Spleen (tissue), 11 donors: ENCODE results near the gene MSANTD2. TPM values are rescaled to one million over a fixed set of nuclear protein-coding genes. Genes with fewer than 3 reads are reported as not detected.
A peak's percentile ranks its signal among the peaks of the same experiment; 100 is the strongest.

Experiments used
- DNase-seq: peaks from one replicate; pipeline ENCODE4 v3.0.0-alpha.2; 2020
- H3K27ac ChIP-seq, 8 donors: fragments of 200-600 bp; sonication (generic) in 7 of 8; 1 replicate in 4 of 8; 2 replicates in 4 of 8; pipeline versions ENCODE4 v1.5.0 to v1.8.0; 2016 to 2021; ENCODE audit warnings: inconsistent platforms in 4 of 8, mild to moderate bottlenecking in 4 of 8, moderate library complexity in 1 of 8
- H3K27me3 ChIP-seq, 7 donors: fragments of 200-600 bp; sonication (generic) in 6 of 7; replicated peaks in 1 of 7; 1 replicate in 4 of 7; 2 replicates in 3 of 7; pipeline versions ENCODE4 v1.5.0 to v1.8.0; 2016 to 2021; ENCODE audit warnings: inconsistent platforms in 3 of 7, mild to moderate bottlenecking in 1 of 7
- H3K36me3 ChIP-seq, 6 donors: fragments of 200-600 bp; sonication (generic) in 5 of 6; 1 replicate in 4 of 6; 2 replicates in 2 of 6; pipeline versions ENCODE4 v1.5.0 to v1.8.0; 2016 to 2021; ENCODE audit warnings: inconsistent platforms in 2 of 6
- H3K4me1 ChIP-seq, 6 donors: fragments of 200-600 bp; sonication (generic) in 5 of 6; 1 replicate in 3 of 6; 2 replicates in 3 of 6; pipeline versions ENCODE4 v1.5.0 to v1.8.0; 2016 to 2021; ENCODE audit warnings: inconsistent platforms in 3 of 6
- H3K4me3 ChIP-seq, 8 donors: fragments of 200-600 bp; sonication (generic) in 7 of 8; 1 replicate in 4 of 8; 2 replicates in 4 of 8; pipeline versions ENCODE4 v1.5.0 to v1.8.0; 2016 to 2021; ENCODE audit warnings: inconsistent platforms in 4 of 8, mild to moderate bottlenecking in 4 of 8, moderate library complexity in 2 of 8
- H3K9me3 ChIP-seq, 8 donors: fragments of 200-600 bp; sonication (generic) in 7 of 8; 1 replicate in 4 of 8; 2 replicates in 4 of 8; pipeline versions ENCODE4 v1.5.0 to v1.8.0; 2016 to 2021; ENCODE audit warnings: inconsistent platforms in 4 of 8
- POLR2A ChIP-seq, 3 donors: fragments of 450-650 bp; IDR thresholded peaks; one replicate each; pipeline ENCODE4 v1.5.1; 2017; ENCODE audit warnings: antibody characterized with exemption in 3 of 3, mild to moderate bottlenecking in 1 of 3
- POLR2AphosphoS5 ChIP-seq, 3 donors: sonication (generic); formaldehyde crosslinking; IDR thresholded peaks; one replicate each; pipeline ENCODE4 v1.5.1; 2017; ENCODE audit warnings: antibody characterized with exemption in 3 of 3
- WGBS, 5 donors: extraction: QIAGEN DNeasy Blood & Tissue Kit in 3 of 5; methylation state at CpG; one replicate each; pipeline versions ENCODE4 v1.1.5 to v1.1.7; 2013 to 2018; 5-methylcytosine and 5-hydroxymethylcytosine counted together
- intact Hi-C: fragments of 100-400 bp; cut with DNase I; formaldehyde crosslinking; loops from one replicate; pipeline ENCODE4 v1.15.0; 2023; ENCODE audit warnings: low total_unique reads
- polyA plus RNA-seq, 3 donors: library from polyadenylated mRNA; stranded (reverse); fragments of 200-250 nt; gene quantifications; one replicate each; pipeline ENCODE4 v1.2.1, GENCODE V29; 2013
- total RNA-seq, 7 donors: library from RNA; depleted of rRNA in 3 of 7; stranded (reverse); fragments of >200 nt in 3 of 7; fragmentation: NEBNext Ultra II Directional in 4 of 7; extraction: Animal tissue kit (Norgen Biotek cat#: 25700) in 4 of 7; gene quantifications; one replicate each; pipeline versions ENCODE4 v1.1.0 to v1.2.1, GENCODE V29; 2016 to 2021
- TF ChIP-seq, protein P1 (sequence below), 11 experiments: fragments of 200-600 bp in 7 of 11; fragments of 450-650 bp in 4 of 11; sonication (generic) in 4 of 11; IDR thresholded peaks in 8 of 11; conservative IDR thresholded peaks in 3 of 11; 1 replicate in 7 of 11; 2 replicates in 4 of 11; pipeline versions ENCODE4 v1.4.0 to v1.8.0; 2016 to 2021; ENCODE audit warnings: antibody characterized with exemption in 11 of 11, inconsistent platforms in 4 of 11, mild to moderate bottlenecking in 1 of 11
- donor health status: healthy with polysubstance abuse.
- donor health status: DM: no; HTN: no; CAD: no; lungs with moderate emphysema.
- donor health status: DM: no; HTN: no; CAD: no.
- donor health status: Bipolar disorder and iron deficiency.
- donor health status: healthy.
- donor health status: DM: no; HTN: no; CAD: no.
- donor health status: DM: yes; HTN: yes; CAD: no.

The MSANTD2 gene
- total and polyA plus RNA-seq, 10 donors = 9.5 to 25.8 (median 18.8) TPM

DNA sequence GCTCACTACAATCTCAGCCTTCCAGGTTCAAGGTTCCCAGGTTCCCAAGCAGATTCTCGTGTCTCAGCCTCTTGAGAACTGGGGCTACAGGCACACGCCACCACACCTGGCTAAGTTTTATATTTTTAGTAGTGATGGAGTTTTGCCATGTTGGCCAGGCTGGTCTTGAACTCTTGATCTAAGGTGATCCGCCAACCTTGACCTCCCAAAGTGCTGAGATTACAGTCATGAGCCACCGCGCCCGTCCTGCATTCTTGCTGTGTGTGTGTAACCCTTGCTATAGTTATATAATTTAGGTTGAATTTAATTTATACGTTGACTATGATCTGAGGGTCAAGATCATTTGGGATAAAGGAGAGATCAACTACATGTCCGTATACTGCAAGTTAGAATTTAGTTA is 35.7 kb upstream of the MSANTD2 start:
- Histone ChIP-seq H3K36me3 (no peaks in the 10 kb centered on the region), H3K27ac (peak overlapping the region in 1 of 8 donors; percentile 64), H3K9me3 (no peaks in the 10 kb centered on the region), H3K4me1 (peaks cover 11 to 33% (median 25%) of the 10 kb centered on the region in 6 donors), H3K4me3 (peak overlapping the region in 2 of 8 donors; percentile 38 to 62), H3K27me3 (peaks cover 11 to 58% (median 33%) of the 10 kb centered on the region in 7 donors)
- TF ChIP-seq, protein P1, sequence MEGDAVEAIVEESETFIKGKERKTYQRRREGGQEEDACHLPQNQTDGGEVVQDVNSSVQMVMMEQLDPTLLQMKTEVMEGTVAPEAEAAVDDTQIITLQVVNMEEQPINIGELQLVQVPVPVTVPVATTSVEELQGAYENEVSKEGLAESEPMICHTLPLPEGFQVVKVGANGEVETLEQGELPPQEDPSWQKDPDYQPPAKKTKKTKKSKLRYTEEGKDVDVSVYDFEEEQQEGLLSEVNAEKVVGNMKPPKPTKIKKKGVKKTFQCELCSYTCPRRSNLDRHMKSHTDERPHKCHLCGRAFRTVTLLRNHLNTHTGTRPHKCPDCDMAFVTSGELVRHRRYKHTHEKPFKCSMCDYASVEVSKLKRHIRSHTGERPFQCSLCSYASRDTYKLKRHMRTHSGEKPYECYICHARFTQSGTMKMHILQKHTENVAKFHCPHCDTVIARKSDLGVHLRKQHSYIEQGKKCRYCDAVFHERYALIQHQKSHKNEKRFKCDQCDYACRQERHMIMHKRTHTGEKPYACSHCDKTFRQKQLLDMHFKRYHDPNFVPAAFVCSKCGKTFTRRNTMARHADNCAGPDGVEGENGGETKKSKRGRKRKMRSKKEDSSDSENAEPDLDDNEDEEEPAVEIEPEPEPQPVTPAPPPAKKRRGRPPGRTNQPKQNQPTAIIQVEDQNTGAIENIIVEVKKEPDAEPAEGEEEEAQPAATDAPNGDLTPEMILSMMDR (IDR thresholded peaks at IDR 0.05 in 8 of 11, conservative IDR thresholded peaks at IDR 0.05 in 3 of 11) = no peak
- no peak for TF ChIP-seq POLR2A (IDR thresholded peaks at IDR 0.05)
- no peak for TF ChIP-seq POLR2AphosphoS5 (IDR thresholded peaks at IDR 0.05)
- DNase-seq = no peak
- WGBS, 5 donors = 86 to 93% (median 90%) methylated on average over 8 of the region's 8 CpGs
- intact Hi-C loops = loop anchor here (2.0 kb wide), 1 partner anchor 167 kb away; no protein-coding TSS in a partner anchor

DNA sequence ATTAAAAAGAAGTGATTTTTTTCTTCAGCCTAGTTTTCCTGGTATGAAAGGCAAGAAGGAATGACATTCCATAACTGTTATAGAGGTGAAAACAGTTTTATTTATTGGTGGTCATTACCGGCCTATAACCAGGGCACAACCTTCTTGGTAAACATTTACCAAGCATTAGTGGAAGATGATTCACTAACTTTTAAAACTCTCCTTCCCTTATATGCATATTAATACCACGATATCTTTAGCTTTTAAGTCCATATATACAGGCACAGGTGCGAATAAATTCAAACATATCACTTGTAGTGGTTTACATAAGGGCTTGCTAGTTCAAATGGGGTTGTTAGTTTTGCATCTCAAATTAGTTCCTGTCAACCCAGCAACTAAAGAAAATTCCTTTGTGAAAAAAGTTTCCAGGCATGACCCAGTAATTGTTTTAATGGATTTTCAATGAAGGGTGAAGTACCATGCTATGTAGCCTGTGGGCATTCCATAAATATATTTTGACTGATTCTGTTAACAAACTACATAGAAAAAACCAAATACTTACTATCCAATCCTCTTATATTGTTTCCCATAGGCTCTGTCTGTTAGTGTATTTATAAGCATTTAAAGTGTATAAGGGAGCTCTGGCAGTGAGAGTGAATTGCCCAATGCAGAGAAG is 34.4 kb upstream of the MSANTD2 start:
- Histone ChIP-seq H3K9me3 (no peaks in the 10 kb centered on the region), H3K27ac (no peak overlapping the region), H3K4me3 (no peak overlapping the region), H3K36me3 (no peaks in the 10 kb centered on the region), H3K27me3 (peaks cover 11 to 45% (median 21%) of the 10 kb centered on the region in 7 donors), H3K4me1 (peaks cover 7 to 27% (median 21%) of the 10 kb centered on the region in 6 donors)
- intact Hi-C loops = no loop called here
- DNase-seq = no peak
- WGBS, 5 donors = 80 to 93% (median 81%) methylated on average over 3 of the region's 3 CpGs
- TF ChIP-seq POLR2AphosphoS5 (IDR thresholded peaks at IDR 0.05) (no peak), POLR2A (IDR thresholded peaks at IDR 0.05) (no peak)
- TF ChIP-seq, protein P1 (IDR thresholded peaks at IDR 0.05 in 8 of 11, conservative IDR thresholded peaks at IDR 0.05 in 3 of 11) = no peak

DNA sequence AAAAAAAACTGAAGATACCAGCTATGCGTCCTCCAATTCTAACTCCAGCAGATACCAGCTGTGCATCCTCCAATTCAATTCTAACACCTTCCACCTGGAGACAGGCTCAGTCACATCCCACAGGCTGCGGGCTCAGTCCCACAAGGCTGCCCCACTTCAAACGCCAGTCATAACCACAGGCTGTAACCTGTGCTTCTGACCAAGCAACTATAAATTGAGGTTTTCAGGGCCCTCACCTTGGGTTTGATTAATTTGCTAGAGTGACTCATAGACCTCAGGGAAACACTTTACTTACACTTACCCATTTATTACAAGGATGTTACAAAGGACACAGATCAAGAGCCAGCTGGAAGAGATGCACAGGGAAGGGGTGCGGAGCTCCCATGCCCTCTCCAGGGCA is 32.4 kb upstream of the MSANTD2 start:
- TF ChIP-seq, protein P1 (IDR thresholded peaks at IDR 0.05 in 8 of 11, conservative IDR thresholded peaks at IDR 0.05 in 3 of 11) = no peak
- TF ChIP-seq POLR2A (IDR thresholded peaks at IDR 0.05) (no peak), POLR2AphosphoS5 (IDR thresholded peaks at IDR 0.05) (no peak)
- DNase-seq = no peak
- intact Hi-C loops = no loop called here
- Histone ChIP-seq H3K4me1 (peaks cover 0 to 15% (median 11%) of the 10 kb centered on the region in 6 donors), H3K9me3 (no peaks in the 10 kb centered on the region), H3K27me3 (peaks cover 0 to 30% (median 0%) of the 10 kb centered on the region in 7 donors), H3K36me3 (no peaks in the 10 kb centered on the region), H3K4me3 (no peak overlapping the region), H3K27ac (no peak overlapping the region)
- 74 to 82% (median 79%) methylated on average over 4 of the region's 4 CpGs for WGBS, 5 donors

DNA sequence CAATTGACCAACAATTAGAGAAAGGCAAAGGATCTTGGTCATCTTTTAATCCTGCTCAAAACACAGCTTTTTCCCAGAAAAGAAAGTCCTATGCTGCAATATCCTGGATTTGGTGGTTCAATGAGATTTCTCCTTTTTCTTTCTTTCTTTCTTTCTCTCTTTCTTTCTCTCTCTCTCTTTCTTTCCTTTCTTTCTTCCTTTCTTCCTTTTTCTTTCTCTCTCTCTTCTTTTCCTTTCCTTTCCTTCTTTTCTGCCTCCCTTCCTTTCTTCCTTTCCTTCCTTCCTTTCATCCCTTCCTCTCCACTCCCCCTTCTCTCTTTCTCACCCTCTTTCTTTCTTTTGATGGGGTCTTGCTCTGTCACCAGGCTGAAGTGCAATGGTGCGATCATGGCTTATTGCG is 31.7 kb upstream of the MSANTD2 start:
- intact Hi-C loops = no loop called here
- WGBS, 5 donors = 94 to 98% (median 96%) methylated on average over 2 of the region's 2 CpGs
- peaks cover 0 to 27% (median 0%) of the 10 kb centered on the region in 7 donors for H3K27me3 ChIP-seq
- DNase-seq = no peak
- TF ChIP-seq POLR2AphosphoS5 (IDR thresholded peaks at IDR 0.05) (no peak), POLR2A (IDR thresholded peaks at IDR 0.05) (no peak)
- TF ChIP-seq, protein P1 (IDR thresholded peaks at IDR 0.05 in 8 of 11, conservative IDR thresholded peaks at IDR 0.05 in 3 of 11) = no peak
- H3K27ac ChIP-seq = no peak overlapping the region
- no peaks in the 10 kb centered on the region for H3K36me3 ChIP-seq
- H3K9me3 ChIP-seq = no peaks in the 10 kb centered on the region
- no peak overlapping the region for H3K4me3 ChIP-seq
- peaks cover 0 to 10% (median 6%) of the 10 kb centered on the region in 6 donors for H3K4me1 ChIP-seq
